GM12801 (cell line): Measurements from ENCODE around the gene KIAA1217.

Source experiments
- CTCF ChIP-seq: IDR thresholded peaks from one replicate; pipeline ENCODE4 v1.5.1; 2011; ENCODE audit warnings: control low read depth; ENCODE audit not compliant: insufficient read length; ENCODE audit errors: extremely low read depth

The KIAA1217 gene

GRCh38 chr10:24451325-24451820, 242.4 kb downstream of the KIAA1217 start:
- TF ChIP-seq CTCF: no peak

DNA sequence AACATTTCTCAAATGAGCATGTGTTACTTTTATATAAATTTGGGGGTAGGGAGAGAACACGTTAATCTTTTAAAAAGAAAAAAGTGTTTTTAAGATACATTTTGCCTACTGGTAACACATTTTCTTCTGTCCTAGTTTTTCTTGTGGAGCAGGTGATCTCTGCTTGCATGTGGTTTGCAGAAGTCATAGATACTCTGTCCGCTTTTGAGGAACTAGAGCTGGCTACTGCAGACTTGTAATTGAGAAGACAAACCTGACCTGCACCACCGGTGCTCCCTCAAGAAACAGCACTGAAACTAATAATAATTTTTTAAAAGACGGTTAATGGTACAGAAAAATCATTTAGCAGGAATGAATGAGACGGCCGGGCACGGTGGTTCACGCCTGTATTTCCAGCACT, 243.1 kb downstream of the KIAA1217 start:
- no peak for TF ChIP-seq CTCF

GRCh38 chr10:24453404-24453830, 244.5 kb downstream of the KIAA1217 start:
- no peak for TF ChIP-seq CTCF

- TF ChIP-seq CTCF: no peak
Observed at GRCh38 chr10:24453973-24454372, 245.0 kb downstream of the KIAA1217 start.

DNA sequence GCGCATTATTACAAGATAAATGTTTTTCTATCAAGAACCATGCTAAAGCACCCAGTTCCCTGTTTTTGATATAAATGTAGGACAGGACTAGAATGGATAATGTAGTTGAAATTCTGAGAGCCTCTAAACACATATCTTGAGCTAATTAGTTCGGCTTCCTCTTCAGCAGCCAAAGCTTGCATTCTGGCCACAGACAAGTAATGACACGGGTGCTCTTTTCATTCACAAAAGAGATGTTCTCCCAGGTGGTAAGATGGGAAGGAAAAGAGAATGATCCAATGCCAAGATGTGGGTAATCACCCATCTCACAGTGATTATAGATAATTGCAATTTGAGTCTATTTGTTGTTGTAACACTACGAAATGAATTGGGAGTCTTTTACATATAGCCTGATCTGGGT, 246.5 kb downstream of the KIAA1217 start:
- no peak for TF ChIP-seq CTCF

GRCh38 chr10:24456322-24456721, 247.4 kb downstream of the KIAA1217 start:
- TF ChIP-seq CTCF: no peak

GRCh38 chr10:24457661-24458318, 248.9 kb downstream of the KIAA1217 start:
- TF ChIP-seq CTCF: no peak
